GM23338 (cell line): ENCODE data around the gene FGFRL1.

ENCODE experiments used
- CTCF ChIP-seq, 2 experiments: fragments of 200-600 bp in 1 of 2; sonication (generic) in 1 of 2; conservative IDR thresholded peaks; 2 replicates each; pipeline versions ENCODE4 v1.5.1 to v1.6.1; 2016 to 2017; ENCODE audit warnings: antibody characterized with exemption in 2 of 2, low read depth in 2 of 2, mild to moderate bottlenecking in 2 of 2, moderate library complexity in 1 of 2
- ETS1 ChIP-seq: IDR thresholded peaks from 2 replicates; pipeline ENCODE4 v1.6.1; 2016; ENCODE audit warnings: antibody characterized with exemption
- EZH2 ChIP-seq: fragments of 200-600 bp; sonication (generic); IDR thresholded peaks from one replicate; pipeline ENCODE4 v1.8.0; 2017; ENCODE audit warnings: antibody characterized with exemption, mild to moderate bottlenecking, low read depth; ENCODE audit not compliant: unreplicated experiment
- EZH2phosphoT487 ChIP-seq: fragments of 200-600 bp; sonication (generic); IDR thresholded peaks from one replicate; pipeline ENCODE4 v1.8.1; 2018; ENCODE audit warnings: antibody characterized with exemption; ENCODE audit not compliant: unreplicated experiment
- POLR2AphosphoS5 ChIP-seq: IDR thresholded peaks from 2 replicates; pipeline ENCODE4 v1.6.1; 2016; ENCODE audit warnings: antibody characterized with exemption, low read depth
- REST ChIP-seq: IDR thresholded peaks from one replicate; pipeline ENCODE4 v1.6.1; 2018; ENCODE audit warnings: antibody characterized with exemption; ENCODE audit not compliant: unreplicated experiment
- STAT1 ChIP-seq: IDR thresholded peaks from one replicate; pipeline ENCODE4 v1.6.1; 2016; ENCODE audit warnings: antibody characterized with exemption; ENCODE audit not compliant: unreplicated experiment
- ZNF114 ChIP-seq: fragments of 250-450 bp; sonication (Bioruptor Pico); IDR thresholded peaks from 2 replicates; pipeline ENCODE4 v1.5.0; 2020; ENCODE audit warnings: mild to moderate bottlenecking, moderate library complexity
- ZNF331 ChIP-seq: fragments of 250-450 bp; sonication (Bioruptor Pico); IDR thresholded peaks from 2 replicates; pipeline ENCODE4 v1.5.0; 2020; ENCODE audit warnings: low read depth, mild to moderate bottlenecking, moderate library complexity

- no peak for TF ChIP-seq CTCF (conservative IDR thresholded peaks at IDR 0.05; ENCODE audit: low read depth in 2 of 2)
- no peak for TF ChIP-seq POLR2AphosphoS5
- no peak for TF ChIP-seq EZH2
- no peak for TF ChIP-seq REST
- TF ChIP-seq EZH2phosphoT487: no peak
- TF ChIP-seq ZNF331 (CRISPR knock-in tag): no peak
- no peak for TF ChIP-seq STAT1
- no peak for TF ChIP-seq ETS1
- no peak for TF ChIP-seq ZNF114 (CRISPR knock-in tag)
Measured at GRCh38 chr4:1018147-1019020, 7.0 kb downstream of the FGFRL1 start.
